GM18505 (cell line): ENCODE measurements around the gene HIF1A.

Source experiments
- ATAC-seq: cut with Tn5 transposase; IDR thresholded peaks from one replicate; pipeline ENCODE4 v1.9.1; 2021; ENCODE audit not compliant: unreplicated experiment
- POLR2A ChIP-seq: IDR thresholded peaks from 4 replicates; pipeline ENCODE4 v1.6.1; 2011; ENCODE audit warnings: borderline replicate concordance; ENCODE audit not compliant: insufficient read depth, insufficient read length; ENCODE audit errors: extremely low read depth

HIF1A gene

GRCh38 chr14:61774861-61775260, 79.5 kb downstream of the HIF1A start:
- ATAC-seq = no peak
- no peak for TF ChIP-seq POLR2A

DNA sequence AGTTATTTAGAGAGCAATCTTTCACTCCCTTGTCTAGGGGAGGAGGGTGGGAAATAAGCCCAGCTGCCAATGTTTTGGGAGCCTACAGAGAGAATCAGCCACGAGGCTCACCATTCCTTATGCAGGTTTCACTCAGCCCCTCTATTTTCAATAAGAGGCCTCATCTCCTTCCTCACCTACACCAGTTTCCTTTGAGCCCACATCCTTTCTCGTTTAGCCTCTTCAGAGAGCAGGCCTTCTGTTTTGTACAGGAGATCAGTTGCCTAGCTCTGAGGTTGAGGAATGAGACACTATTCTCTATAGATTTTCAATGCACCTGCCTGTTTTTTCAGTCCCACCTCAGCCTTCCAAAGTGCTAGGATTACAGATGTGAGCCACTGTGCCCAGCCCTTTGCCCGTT, 84.8 kb downstream of the HIF1A start:
- TF ChIP-seq POLR2A = no peak
- no peak for ATAC-seq

DNA sequence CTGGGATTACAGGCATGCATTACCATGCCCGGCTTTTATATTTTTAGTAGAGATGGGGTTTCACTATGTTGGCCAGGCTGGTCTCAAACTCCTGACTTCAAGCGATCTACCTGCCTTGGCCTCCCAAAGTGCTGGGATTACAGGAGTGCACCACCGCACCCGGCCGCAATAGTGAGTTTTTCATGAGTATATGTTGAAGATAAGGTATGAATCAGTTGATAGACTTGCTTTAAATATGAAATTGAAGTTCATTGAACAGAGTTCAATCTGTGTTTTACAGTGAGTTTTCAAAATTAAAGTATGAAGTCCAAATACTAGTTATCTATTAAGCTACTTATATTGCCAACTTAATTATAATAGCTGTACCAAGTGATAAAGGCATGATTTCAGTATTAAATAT, 102.0 kb downstream of the HIF1A start:
- no peak for ATAC-seq

More for the DNA sequence above, 102.0 kb downstream of the HIF1A start:
- TF ChIP-seq POLR2A = no peak
